ENCODE results near the gene NPW. TPM values are rescaled to one million over a fixed set of nuclear protein-coding genes. Genes with fewer than 3 reads are reported as not detected.
A peak's percentile ranks its signal among the peaks of the same experiment; 100 is the strongest.

NPW gene
- total and polyA plus RNA-seq, 9 of the 15 experiments (the other 6 are each of a cell fraction or from before 2014, with no cell fraction given) = 0.14 to 4.0 (median 2.6) TPM; not detected in 4

DNA sequence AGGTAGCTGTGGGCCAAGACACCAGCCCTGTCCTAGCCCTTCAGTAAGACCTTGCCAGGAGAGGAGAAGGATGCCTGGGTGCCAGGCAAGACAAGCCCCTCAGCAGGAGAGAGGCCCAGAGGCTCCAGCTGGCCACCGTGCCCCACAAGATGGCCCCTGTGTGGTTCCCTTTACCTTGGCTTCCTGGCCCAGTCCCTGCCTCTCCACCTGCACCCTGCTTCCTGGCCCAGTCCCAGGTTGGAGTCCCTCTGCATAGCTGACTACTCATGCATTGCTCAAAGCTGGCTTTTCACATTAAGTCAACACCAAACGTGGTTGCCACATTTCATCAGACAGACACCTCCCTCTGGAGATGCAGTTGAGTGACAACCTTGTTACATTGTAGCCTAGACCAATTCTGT lies 25.9 kb upstream of the NPW start (continued):
- TF ChIP-seq, protein P1, sequence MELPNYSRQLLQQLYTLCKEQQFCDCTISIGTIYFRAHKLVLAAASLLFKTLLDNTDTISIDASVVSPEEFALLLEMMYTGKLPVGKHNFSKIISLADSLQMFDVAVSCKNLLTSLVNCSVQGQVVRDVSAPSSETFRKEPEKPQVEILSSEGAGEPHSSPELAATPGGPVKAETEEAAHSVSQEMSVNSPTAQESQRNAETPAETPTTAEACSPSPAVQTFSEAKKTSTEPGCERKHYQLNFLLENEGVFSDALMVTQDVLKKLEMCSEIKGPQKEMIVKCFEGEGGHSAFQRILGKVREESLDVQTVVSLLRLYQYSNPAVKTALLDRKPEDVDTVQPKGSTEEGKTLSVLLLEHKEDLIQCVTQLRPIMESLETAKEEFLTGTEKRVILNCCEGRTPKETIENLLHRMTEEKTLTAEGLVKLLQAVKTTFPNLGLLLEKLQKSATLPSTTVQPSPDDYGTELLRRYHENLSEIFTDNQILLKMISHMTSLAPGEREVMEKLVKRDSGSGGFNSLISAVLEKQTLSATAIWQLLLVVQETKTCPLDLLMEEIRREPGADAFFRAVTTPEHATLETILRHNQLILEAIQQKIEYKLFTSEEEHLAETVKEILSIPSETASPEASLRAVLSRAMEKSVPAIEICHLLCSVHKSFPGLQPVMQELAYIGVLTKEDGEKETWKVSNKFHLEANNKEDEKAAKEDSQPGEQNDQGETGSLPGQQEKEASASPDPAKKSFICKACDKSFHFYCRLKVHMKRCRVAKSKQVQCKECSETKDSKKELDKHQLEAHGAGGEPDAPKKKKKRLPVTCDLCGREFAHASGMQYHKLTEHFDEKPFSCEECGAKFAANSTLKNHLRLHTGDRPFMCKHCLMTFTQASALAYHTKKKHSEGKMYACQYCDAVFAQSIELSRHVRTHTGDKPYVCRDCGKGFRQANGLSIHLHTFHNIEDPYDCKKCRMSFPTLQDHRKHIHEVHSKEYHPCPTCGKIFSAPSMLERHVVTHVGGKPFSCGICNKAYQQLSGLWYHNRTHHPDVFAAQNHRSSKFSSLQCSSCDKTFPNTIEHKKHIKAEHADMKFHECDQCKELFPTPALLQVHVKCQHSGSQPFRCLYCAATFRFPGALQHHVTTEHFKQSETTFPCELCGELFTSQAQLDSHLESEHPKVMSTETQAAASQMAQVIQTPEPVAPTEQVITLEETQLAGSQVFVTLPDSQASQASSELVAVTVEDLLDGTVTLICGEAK (IDR thresholded peaks at IDR 0.05) = no peak
- TF ChIP-seq, protein P1 (CRISPR knock-in tag; IDR thresholded peaks at IDR 0.05) = no peak
- TF ChIP-seq ZNF23 (CRISPR knock-in tag; IDR thresholded peaks at IDR 0.05) = no peak
- TF ChIP-seq HSF4 (CRISPR knock-in tag; IDR thresholded peaks at IDR 0.05; ENCODE audit: borderline replicate concordance) = no peak
- no peak for TF ChIP-seq NR1H2 (CRISPR knock-in tag; IDR thresholded peaks at IDR 0.05)
- TF ChIP-seq KDM2B (CRISPR knock-in tag; IDR thresholded peaks at IDR 0.05) = no peak
- no peak for TF ChIP-seq MEF2A (IDR thresholded peaks at IDR 0.05; ENCODE audit: control insufficient read depth, low read depth, low read length)
- TF ChIP-seq TSC22D4 (tag; IDR thresholded peaks at IDR 0.05) = no peak
- no peak for TF ChIP-seq NR2C1 (IDR thresholded peaks at IDR 0.05)
- TF ChIP-seq NR2C1 (tag; IDR thresholded peaks at IDR 0.05) = 0 out of 2 replicates have a peak, but pooled peaks have one; percentile 52
- TF ChIP-seq, protein P2, sequence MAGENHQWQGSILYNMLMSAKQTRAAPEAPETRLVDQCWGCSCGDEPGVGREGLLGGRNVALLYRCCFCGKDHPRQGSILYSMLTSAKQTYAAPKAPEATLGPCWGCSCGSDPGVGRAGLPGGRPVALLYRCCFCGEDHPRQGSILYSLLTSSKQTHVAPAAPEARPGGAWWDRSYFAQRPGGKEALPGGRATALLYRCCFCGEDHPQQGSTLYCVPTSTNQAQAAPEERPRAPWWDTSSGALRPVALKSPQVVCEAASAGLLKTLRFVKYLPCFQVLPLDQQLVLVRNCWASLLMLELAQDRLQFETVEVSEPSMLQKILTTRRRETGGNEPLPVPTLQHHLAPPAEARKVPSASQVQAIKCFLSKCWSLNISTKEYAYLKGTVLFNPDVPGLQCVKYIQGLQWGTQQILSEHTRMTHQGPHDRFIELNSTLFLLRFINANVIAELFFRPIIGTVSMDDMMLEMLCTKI (IDR thresholded peaks at IDR 0.05; ENCODE audit: partially characterized antibody) = no peak
- no peak for TF ChIP-seq NUFIP1 (IDR thresholded peaks at IDR 0.05; ENCODE audit: partially characterized antibody)
- TF ChIP-seq NFATC3 (IDR thresholded peaks at IDR 0.05) = no peak
- TF ChIP-seq, protein P3, sequence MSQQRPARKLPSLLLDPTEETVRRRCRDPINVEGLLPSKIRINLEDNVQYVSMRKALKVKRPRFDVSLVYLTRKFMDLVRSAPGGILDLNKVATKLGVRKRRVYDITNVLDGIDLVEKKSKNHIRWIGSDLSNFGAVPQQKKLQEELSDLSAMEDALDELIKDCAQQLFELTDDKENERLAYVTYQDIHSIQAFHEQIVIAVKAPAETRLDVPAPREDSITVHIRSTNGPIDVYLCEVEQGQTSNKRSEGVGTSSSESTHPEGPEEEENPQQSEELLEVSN (IDR thresholded peaks at IDR 0.05; ENCODE audit: borderline replicate concordance in 1 of 2, extremely low read depth in 1 of 2, insufficient read depth in 1 of 2, insufficient read length in 1 of 2, low read depth in 1 of 2, low read length in 1 of 2, poor library complexity in 1 of 2, severe bottlenecking in 1 of 2) = no peak

Measured in K562 (cell line).